ENCODE data around the gene TBC1D25. TPM values are rescaled to one million over a fixed set of nuclear protein-coding genes. Genes with fewer than 3 reads are reported as not detected.

The TBC1D25 gene
- total and polyA plus RNA-seq, 2 of the 4 experiments (the other 2 are of a cell fraction), result 11.3 to 15.9 TPM

GRCh38 chrX:48532161-48532560, 7.4 kb upstream of the TBC1D25 start:
- H2BK15ac ChIP-seq (ENCODE audit: low read depth, low read length), result no peak overlapping the region
- POLR2A ChIA-PET (ENCODE audit: unreplicated experiment), result no interaction called here
- no TSS peak for BruUV-seq (replicated peaks)
- no peak overlapping the region for H2AFZ ChIP-seq (replicated peaks; ENCODE audit: low read length, poor library complexity)
- WGBS, 2 experiments (ENCODE audit: extremely low coverage in 2 of 2, insufficient read length in 1 of 2), result no CpG with 5 or more reads among the region's 1 CpG
- H2BK5ac ChIP-seq (ENCODE audit: low read depth, low read length, poor library complexity, severe bottlenecking), result no peak overlapping the region
- no peak overlapping the region for H3K4ac ChIP-seq (ENCODE audit: low read depth, low read length)
- no peak overlapping the region for H3K14ac ChIP-seq (replicated peaks; ENCODE audit: low read depth, low read length)
- H3K27me3 ChIP-seq (ENCODE audit: control insufficient read depth, insufficient read depth, low read length), result no peaks in the 10 kb centered on the region
- H4K8ac ChIP-seq (ENCODE audit: low read depth in 2 of 2, low read length in 2 of 2), result peak overlapping the region in 1 of 2 experiments; percentile 83; a peak in 1 of 4 replicates
- no peak overlapping the region for H4K5ac ChIP-seq (ENCODE audit: low read depth, low read length)
- H3K4me3 ChIP-seq (ENCODE audit: insufficient read depth, low read depth, low read length), result no peak overlapping the region
- peaks cover 2% of the 10 kb centered on the region; the same call in 1 of the 2 replicates for H3K36me3 ChIP-seq (ENCODE audit: control insufficient read depth, insufficient read depth, low read length)
- DNase-seq, result no peak
- in situ Hi-C loops (cut with MboI; ENCODE audit: low sequenced_read_pairs), result no loop called here
- no peaks in the 10 kb centered on the region for H3K79me1 ChIP-seq (ENCODE audit: low read depth in 1 of 2, low read length in 2 of 2)
- no peak for TF ChIP-seq RCOR1 (IDR thresholded peaks at IDR 0.05; ENCODE audit: insufficient replicate concordance, low read length)
- CTCF ChIA-PET, result interaction anchor here (1.0 kb wide), 1 partner anchor 26 kb away, joined by 3 read pairs; no protein-coding TSS in a partner anchor
- 0 out of 2 replicates have a peak, but pooled peaks cover 1% of the 10 kb centered on the region for H3K4me1 ChIP-seq (ENCODE audit: control insufficient read depth, insufficient read depth, low read length)
- no peak overlapping the region for H3K27ac ChIP-seq (ENCODE audit: insufficient read depth, low read length)
- no peak overlapping the region for H2AK5ac ChIP-seq (ENCODE audit: low read depth, low read length)
- no peak overlapping the region for H2BK120ac ChIP-seq (ENCODE audit: low read depth, low read length)
- H3K9me3 ChIP-seq (ENCODE audit: control insufficient read depth, insufficient read depth, low read length), result no peaks in the 10 kb centered on the region; the same call in 1 of the 2 replicates
- H4K20me1 ChIP-seq (ENCODE audit: insufficient read depth, low read length), result no peaks in the 10 kb centered on the region
- no peak overlapping the region for H4K91ac ChIP-seq (ENCODE audit: insufficient read depth, low read depth, low read length)
- H3K9ac ChIP-seq (ENCODE audit: low read depth, low read length), result no peak overlapping the region
- no peak overlapping the region for H3K4me2 ChIP-seq (ENCODE audit: low read depth, low read length)
- no peak overlapping the region for H3K56ac ChIP-seq (ENCODE audit: extremely low read depth, insufficient read depth, low read length)
- H3K9me1 ChIP-seq (ENCODE audit: insufficient read depth, low read length), result no peaks in the 10 kb centered on the region
- peak; percentile 14; the same call in 1 of the 2 replicates for ATAC-seq (ENCODE audit: low read depth)
- dilution Hi-C loops (cut with HindIII; ENCODE audit: low sequenced_read_pairs, unreplicated experiment), result no loop called here
- H3K18ac ChIP-seq (ENCODE audit: low read depth, low read length), result no peak overlapping the region
- no peak overlapping the region for H3K23ac ChIP-seq (ENCODE audit: low read depth, low read length)
- intact Hi-C loops (cut with micrococcal nuclease), result no loop called here
- no peak overlapping the region; the same call in 1 of the 2 replicates for H2BK20ac ChIP-seq (ENCODE audit: low read depth, low read length)
- no peak overlapping the region for H2AK9ac ChIP-seq (replicated peaks; ENCODE audit: low read depth, low read length, poor library complexity)

All from IMR-90 (cell line).